SKM-1 treated with dmso at 0.1 percent for 144 hours (cell line): ENCODE measurements around the gene LYVE1.

Experiments
- DNase-seq: peaks from one replicate; lab custom pipeline; 2025; ENCODE audit not compliant: unreplicated experiment; lab: John Stamatoyannopoulos, UW

Gene LYVE1

DNA sequence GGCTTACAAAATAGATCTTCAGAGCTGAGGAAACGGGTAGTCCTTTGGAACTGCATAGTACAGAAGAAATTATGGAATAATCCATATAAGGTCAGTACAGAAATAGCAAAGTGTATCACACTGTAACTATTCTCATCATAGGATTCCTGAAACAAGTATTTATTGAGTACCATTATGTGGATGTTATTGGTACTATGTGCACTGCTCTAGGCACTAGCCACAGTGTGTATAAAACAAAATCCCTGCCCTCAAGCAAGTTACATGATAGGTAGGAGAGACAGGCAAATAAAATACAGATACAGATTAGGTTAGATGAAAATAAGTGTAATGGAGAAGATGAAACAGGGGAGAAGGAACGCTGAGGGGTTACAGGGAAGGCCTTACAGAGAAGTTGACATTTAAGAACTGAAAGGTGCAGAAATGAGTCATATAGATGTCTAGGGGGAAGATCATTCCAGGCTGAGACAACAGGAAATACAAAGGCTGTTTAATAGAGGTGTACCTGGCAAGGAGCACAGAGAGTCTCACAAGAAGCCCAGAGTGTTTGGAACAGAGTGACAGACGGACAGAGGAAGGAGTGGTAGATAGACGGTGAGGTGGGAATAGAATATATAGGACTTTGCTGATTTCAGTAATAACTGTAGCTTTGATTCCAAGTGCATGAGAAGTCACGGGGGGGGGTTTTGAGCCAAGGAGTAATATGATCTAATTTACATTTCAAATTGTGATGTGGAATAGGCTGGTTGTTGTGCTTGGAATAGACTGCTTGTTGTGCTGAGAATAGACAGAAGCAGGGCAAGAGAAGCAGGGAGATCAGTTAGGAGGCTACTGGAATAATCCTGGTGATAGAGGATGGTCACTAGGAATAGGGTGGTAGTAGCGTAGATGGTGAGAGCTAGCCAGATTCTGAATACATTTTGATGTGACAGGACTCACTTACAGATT, 41.2 kb downstream of the LYVE1 start:
- DNase-seq: no peak

DNA sequence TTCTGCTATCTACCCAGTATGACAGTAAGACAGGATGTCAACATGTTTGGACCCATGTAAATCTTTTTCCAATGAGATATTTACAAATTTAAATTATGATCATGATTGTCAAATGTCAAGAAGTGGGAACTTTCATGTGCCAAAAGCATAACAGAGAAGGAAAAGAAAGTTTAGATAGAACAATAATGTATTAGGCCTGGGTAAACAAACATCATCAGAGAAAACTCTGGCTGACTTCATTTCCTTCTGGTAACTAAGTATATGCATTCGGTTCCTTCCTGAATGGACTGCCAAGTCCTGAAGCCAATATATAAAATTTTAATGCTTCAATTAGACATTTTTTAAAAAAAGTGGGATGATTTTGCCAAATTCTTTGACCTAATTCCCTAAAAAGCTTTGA, 44.0 kb downstream of the LYVE1 start:
- DNase-seq: no peak

DNA sequence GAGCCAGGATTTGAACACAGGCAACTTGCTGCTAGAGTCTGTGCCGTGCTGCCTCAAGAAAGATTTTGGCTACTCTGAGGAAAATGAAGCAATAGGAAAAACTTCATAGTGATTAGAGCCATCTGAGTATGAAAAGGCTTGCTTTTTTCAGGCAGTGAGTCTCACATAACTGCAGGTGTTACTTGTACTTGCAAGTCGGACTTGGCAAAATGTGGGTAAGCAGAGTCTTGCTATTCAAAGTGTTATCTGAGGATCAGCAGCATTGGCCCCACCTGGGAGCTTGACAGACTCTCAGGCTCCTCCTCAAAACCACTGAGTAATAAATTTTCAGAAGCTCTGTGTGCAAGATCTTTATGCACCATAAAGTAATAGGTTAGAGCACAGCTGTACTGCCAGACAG, 45.5 kb downstream of the LYVE1 start:
- no peak for DNase-seq

DNA sequence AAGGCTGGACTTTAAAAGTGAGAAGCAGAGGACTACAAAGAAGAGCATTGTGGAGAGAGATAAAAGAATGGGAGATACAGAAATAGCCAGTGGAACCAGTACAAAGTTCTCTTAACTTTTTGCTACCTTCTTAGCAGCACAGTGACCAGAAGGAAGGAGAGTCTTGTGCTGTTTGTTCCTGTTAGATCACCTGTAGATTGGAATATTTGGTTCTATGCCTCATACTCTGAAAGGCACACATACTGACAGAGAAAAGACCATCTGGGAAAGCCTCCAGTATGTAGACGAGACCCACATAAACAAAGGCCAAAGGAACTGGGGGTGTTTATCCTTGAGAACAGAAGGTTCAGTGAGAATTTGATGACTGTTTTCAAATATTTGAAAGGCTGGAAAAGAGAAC, 46.2 kb downstream of the LYVE1 start:
- DNase-seq: no peak

DNA sequence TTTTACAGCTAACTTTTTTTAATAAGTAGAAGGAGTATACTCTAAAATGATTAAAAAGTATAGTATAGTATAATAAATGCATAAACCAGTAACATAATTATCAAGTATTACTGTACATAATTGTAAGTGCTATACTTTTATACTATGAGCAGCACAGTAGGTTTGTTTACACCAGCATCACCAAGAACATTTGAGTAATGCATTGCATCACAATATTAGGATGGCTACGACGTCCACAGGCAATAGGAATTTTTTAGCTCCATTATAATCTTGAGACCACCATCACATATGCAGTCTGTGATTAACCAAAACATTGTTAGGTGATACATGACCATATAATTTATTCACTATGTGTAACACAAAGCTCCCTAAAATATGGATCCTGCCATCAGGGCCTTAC, 47.9 kb downstream of the LYVE1 start:
- DNase-seq: no peak

DNA sequence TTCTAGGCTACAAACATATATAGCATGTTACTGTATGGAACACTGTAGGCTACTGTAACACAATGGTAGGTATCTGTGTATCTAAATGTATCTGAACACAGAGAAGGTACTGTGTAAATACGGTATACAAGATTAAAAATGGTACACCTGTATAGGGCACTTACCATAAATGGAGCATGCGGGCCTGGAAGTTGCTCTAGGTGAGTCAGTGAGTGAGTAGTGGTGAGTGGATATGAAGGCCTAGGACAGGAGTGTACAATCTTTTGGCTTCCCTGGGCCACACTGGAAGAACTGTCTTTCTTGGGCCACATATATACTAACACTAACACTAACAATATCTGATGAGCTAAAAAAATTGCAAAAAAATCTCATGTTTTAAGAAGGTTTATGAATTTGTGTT, 48.8 kb downstream of the LYVE1 start:
- DNase-seq: no peak

DNA sequence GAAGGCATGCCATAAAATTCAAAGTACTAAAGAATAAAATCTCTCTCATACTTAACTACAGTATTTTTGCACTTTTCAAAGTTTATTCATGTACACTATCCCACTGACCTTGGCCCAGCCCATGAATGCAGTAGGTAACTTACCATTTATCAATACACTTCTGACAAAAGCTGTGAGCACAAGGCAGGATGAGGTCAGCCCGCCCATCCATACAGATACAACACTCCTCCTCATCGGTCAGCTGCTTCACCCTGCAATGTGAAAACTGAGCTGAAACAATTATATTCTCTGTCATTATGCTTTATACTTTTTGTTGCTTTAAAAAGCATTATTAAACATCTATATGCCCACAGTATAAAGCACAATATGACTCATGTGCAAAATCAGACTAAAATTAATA, 49.6 kb downstream of the LYVE1 start:
- no peak for DNase-seq

DNA sequence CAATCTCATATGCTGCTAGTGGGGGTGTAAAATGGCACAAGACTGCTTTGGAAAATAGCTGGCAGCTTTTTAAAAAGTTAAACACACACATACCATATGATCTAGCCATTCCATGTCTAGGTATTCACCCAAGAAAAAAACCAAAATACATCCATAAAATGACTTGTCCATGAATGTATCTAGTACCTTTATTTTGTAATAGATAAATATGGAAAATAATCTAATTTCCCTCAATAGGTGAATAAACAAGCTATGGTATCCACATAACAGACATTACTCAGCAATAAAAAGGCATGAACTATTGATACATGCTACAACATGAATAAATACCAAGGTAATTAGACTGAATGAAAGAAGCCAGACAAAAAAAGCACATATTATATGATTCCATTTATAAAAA, 50.3 kb downstream of the LYVE1 start:
- DNase-seq: no peak

DNA sequence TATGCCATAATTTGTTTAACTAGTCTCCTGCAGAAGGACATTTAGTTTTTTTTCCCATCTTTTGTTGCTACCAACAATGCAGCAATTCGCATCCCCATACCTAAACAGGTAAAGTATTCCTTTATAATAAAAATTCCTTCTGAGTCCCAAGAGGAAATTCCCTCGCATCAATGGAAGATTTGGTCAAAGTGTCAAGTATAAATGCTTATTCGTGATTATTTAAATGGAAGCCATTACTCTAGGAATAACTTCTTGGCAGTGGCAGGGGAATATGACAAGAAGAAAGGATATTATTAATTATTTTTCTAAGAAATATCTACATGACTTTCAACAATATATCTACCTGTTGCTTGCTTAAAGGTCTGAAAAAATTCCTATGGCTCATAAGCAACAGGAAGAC, 53.0 kb downstream of the LYVE1 start:
- no peak for DNase-seq

DNA sequence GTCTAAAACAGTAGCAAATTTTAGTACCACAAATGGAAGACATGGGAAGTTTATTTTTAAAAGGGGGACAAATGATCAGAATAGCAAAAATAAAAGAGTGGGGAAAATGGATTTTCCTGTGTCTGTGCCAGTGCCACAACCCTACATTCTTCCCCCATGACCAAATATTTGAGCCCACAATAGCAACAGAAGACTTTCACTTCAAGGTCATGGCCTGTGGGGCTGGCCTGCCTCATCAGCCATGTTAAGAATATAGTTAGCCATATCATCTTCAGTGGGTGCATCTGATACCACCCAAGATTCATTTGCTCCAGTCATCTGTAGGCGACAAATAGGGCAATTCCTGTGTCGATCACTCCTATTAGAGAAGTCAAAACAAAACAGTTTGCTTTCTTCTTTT, 53.8 kb downstream of the LYVE1 start:
- no peak for DNase-seq

DNA sequence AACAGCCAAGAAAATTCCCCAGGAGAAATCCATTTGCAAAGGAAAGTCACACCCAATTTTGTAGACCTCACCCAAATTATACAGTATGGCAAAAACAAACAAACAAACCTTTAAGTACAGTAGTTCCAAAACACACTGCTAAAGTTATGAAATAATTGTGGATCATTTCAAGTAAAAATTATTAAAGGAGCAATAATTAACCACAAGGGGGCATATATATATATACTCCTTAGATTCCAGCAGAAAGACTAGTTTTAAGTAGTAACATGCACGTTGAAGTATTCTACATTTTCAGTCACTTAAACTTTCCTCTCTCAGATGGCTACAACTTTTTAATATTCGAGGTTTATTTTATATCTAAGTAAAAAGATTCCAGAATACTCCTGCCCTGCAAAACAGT, 54.3 kb downstream of the LYVE1 start:
- no peak for DNase-seq

DNA sequence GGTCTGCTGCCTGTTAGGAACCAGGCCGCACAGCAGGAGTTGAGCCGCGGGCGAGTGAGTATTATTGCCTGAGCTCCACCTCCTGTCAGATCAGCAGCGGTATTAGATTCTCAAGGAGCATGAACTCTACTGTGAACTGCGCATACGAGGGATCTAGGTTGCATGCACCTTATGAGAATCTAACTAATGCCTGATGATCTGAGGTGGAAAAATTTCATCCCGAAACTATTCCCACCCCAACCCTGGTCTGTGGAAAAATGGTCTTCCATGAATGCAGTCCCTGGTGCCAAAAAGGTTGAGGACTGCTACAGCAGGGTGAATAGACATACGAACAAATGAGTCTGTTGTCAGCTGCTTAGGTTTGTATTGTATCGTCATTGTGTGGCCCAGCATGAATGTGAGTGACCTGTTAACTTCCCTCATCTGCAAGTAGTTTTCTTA, 57.3 kb downstream of the LYVE1 start:
- no peak for DNase-seq
